Measurements from ENCODE around the gene LBP.
"Not testable (repeated sequence)": the region's sequence is repeated elsewhere in the genome, so short reads cannot be mapped to it uniquely, and the experiment has no call there.

- not testable (repeated sequence) for TF ChIP-seq CTCF, POLR2A, EP300 (IDR thresholded peaks at IDR 0.05)
Observed at GRCh38 chr20:38314350-38314749, 31.9 kb upstream of the LBP start.

All from sigmoid colon (tissue), 4 donors.